GM19240 (cell line): ENCODE results near the gene GBP4.

Experiments
- DNase-seq: peaks from one replicate; pipeline ENCODE4 v3.0.0; 2011; ENCODE audit warnings: low spot score; ENCODE audit not compliant: insufficient read length

GBP4 gene

DNA sequence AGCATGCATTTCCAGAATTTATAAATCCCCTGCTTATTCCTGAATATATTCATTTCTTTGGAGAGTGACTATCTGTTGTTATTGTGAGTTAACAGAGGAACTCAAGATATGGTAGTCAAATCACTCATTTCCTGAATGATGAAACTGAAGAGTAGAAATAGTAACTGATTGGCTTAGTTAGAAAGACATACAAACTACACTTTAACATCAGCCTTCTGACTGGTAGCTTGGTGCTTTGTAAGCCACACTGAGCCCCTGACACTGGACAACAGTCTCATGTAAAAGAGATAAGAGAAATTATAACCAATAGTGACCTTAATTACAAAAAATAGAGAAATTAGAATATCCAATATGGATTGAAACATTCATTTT is 27.7 kb downstream of the GBP4 start:
- DNase-seq = no peak

DNA sequence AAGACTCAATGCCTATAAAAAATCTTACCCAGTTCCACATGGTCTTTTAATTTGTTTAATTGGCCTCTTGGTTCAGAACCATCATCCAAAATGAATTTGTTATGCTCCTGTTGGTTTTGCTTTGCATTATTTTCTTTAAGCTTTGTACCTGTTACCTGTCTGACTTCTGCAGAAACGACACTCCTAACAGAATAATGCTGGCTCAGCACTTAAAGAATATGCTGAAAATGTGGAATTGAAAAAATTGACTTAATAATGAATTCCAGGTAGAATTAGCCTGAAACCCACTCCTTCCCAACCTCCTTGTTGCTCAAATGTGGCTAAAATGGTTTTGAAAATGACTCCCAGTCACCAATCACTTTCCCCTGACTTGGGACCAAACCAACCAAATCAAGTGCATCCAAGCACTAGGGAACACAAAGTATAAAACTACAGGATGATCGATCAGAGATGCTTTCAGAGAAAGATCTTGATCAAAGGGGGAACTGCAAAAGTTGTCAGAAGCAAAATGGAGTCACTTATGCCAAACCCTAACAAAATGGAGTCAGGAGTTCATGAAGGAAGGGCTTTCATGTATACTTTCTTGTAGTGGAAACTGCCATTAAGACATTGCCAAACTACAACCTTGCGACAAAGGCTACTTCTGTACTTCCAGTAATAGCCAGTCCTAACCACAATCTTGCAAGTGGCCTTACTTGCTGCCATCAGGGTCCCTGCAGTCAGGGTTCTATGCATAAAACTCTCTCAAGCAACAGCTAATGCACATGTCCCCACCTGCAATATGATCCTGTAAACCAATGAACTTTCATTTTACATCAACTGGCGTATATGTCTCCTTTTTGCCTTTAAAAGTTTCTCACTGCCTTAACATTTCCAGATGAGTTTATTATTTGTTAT is 28.3 kb downstream of the GBP4 start:
- DNase-seq = no peak

DNA sequence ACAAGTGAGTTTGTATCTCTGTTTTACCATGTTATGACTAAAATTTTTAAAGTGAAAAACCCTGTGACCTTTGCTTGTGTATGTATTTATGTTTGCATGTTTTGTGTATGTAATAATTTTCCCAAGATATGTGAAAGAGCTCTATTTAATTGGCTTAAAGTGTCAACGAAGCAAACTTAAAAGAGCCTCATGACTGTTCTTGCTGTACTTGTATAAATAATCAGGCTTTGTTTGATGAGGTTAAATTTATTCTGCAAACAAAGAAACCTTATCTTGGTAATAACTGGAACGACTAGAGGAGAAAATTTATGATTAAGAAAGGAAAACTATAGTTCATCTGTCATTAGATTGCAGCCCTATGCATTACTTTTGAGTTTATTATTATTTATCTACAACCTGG is 29.6 kb downstream of the GBP4 start:
- DNase-seq = no peak

DNA sequence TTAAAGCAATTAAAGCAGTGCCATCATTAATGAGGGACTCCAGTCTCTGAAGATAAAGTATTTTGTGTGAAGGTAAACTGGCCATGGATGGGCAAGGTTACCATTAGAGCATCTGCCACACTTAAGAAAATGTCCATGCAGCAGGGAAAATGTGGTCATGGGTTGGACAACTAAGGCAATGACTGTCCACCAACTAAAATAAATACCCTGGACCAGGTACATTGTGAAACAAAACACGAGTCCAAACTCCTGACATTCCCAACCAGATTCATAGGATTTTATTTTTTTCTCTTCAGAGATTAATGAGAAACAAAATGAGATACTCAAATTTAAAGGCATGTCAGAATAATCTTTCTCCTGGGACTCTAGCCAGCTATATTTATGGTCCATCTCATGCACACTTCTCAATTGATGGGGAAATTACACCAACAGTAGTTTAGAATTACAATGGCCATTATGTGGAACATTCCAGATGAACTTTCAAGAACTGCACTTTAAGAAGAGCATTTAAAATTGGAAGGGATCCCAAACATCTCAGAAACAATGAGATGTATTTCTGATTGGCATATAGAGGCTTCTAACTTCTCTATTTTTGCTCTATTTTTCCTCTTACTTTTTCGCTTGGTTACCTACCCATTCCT is 31.0 kb downstream of the GBP4 start:
- DNase-seq = no peak

DNA sequence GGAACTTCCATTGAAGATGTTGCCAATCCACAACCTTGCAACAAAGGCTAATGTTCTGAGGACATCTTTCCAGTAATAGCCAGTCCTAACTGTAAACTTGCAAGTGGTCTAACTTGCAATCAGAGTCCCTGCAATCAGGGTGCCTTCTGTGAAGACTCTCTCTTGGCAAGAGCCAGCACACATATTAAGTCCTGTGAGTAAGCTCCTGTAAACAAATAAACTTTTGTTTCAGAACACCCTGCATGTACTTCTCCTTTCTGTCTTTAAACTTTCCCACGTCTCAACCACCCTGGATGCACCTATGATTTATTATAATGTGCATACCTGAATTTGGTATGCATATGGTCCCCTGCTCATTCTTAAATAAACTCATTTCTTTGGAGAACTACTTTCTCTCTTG is 32.0 kb downstream of the GBP4 start:
- no peak for DNase-seq

DNA sequence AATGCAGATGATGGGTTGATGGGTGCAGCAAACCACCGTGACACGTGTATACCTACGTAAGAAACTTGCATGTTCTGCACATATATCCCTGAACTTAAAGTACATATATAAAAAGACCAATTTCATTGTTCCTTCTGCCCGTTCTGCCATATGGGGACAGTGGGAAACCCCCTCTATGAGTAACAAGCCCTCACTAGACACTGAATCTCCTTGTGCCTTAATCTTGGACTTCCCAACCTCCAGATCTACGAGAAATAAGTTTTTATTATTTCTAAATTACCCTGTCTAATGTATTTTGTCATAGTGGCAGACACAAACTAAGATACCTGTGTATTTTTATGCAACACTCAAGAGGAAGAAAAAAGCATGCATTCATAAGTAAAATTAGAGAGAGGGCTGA is 32.9 kb downstream of the GBP4 start:
- no peak for DNase-seq

DNA sequence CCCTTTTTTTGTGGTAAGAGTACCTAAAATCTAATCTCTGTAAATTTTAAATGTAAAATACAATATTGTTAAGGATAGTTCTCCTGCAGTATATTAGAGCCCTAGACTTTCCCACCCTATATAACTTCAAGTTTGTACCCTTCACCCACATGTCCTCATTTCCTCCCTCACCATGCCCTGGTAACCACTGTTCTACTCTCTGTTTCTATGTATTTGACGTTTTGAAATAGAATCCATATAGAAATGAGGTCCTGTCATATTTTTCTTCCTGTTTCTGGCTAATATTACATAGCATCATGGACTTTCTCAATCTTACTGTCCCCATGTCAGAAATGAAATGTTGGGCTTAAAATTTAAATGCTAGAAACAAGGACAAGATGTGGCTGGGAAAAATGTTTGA is 47.7 kb downstream of the GBP4 start:
- no peak for DNase-seq

DNA sequence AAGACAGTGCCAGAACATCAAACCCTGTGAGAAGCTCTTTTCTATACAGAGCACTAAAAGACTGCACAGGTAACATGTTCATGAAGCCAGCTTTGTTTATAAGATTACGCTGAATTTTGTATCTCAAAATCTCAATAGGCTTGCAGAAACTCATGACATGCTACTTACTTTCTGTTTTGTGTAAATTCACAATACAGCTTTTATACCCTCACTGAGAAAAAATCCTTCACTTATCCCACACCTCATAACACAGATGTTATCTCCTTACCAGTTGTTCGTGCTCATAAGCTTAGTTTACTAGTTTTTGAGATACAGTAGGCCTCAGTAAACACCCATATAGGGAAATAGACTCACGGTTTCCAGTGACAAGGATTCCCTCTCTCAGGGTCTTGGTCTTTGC is 48.8 kb downstream of the GBP4 start:
- no peak for DNase-seq

DNA sequence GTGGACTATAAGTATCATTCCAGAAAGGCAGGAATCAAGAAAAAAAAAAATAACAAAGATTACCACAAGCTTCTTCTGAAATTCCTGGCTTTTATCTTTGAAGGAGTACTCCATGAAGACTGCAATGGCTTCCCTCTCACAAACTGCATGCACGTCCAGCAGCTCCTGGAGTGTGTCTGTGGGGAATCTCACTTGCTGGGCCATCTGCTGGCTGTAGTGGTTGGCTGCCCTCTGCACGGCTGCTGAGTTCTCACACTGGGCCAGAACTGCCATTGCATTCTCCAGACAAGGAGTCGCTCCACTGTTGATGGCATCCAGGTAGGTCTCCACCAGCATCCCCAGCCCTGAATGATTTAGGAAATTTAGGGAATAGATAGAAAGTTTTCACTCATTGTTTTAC is 49.5 kb downstream of the GBP4 start:
- no peak for DNase-seq

DNA sequence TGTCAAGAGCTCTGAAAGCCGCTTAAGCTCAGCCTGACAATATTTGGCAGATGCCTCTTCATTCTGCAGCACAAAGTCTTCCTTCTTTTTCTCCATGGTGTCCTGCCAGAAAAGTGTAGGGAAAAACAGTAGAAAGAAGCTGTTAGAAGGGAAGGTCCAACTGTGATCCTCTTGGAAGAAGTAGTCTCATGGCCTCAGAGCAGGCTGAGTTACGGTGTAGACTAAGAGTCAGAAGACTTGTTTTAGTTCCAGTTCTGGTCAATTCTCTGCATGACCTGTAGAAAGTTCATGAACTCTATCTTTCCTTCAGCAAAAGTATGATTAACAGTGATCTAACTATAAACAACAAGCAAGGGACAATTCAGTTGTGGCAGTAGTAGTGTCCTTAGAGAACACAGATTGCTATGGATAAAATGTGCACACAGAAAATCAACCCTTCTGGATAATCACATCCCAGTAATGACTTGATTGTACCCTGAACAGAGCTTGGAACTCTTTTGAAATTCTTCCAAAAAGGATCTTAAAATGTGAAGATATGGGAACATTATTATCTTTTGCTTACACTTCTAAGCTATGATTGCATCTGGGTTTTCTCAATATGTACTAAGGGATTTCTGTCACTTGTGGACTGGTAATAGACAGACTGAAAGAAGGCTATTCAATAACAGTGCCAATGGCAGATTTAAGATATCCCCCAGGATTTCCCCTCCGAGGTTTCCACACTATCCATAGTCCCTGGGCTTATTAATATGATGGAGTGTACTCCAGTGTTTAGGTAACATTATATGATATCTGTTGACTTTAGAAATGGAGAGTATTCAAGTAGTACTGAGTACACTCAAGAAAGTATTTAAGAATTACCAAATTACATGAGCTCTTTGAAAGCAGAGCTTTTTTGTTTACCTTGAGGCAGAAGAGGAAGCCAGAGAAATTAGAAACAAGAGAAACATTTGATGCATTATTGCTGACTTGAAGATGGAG is 50.8 kb downstream of the GBP4 start:
- DNase-seq = no peak

DNA sequence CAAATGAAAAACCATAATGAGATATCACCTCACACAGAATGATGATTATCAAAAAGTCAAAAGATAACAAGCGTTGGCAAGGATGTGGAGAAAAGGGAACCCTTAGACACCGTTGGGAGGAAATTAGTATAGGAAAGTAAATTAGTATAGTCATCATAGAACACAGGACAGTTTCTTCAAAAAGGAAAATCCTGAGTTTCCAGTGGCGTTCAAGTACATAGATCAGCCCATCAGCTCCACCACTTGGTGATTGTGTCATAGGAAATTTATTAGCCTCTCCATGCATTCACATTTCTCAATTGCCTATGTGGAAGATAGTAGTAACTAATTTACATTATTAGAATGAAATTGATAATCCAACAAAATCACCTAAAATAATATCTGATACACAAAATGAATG is 52.0 kb downstream of the GBP4 start:
- no peak for DNase-seq

DNA sequence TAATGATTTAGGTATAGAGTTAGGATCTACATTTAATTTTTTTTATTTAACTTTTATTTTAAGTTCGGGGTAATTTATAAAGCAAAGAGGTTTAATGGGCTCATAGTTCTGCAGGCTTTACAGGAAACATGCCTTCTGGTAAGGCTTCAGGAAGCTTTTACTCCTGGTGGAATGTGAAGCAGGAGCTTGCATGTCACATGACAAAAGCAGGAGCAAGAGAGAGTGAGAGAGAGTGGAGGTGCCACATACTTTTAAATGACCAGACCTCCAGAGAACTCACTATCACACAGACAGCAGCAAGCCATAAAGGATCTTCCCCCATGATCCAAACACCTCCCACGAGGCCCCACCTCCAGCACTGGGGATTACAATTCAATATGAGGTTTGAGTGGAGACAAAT is 55.3 kb downstream of the GBP4 start:
- DNase-seq = no peak

DNA sequence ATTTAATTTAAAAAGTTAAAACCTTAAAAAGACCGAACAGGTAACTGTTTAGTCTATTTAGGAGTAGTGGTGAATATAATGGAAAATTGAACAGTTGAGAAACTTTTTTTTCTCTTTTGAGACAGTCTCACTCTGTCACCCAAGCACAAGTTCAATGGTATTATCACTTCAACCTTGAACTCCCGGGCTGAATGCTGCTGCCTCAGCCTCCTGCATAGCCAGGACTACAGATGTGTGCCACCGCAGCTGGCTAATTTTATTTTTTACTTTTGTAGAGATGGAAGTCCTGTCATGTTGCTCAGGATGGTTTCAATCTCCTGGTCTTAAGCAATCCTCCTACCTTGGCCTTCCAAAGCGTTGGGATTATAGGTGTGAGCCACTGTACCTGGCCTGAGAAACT is 56.6 kb downstream of the GBP4 start:
- no peak for DNase-seq

DNA sequence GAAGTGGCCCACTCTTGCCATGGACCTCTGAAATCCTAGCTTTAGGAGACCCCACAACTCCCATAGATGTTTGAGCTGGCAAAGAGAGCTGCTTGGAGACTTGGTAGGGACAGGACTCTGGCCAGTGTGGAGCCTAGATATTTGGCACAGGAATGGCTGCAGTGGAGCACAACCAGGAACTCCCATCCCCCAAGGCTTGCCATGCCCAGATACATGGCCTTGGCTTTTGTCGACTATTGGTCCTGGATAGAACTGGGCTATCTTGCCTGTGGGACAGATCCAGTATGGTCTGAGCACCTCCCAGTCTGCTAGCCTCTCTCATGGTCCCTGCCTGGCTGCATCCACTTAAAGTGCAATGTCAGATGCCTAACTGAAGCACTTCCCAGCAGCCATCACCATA is 65.0 kb downstream of the GBP4 start:
- no peak for DNase-seq
